Urothelium cell line (cell line): Measurements from ENCODE around the gene EMC1.
"Not testable (repeated sequence)": the region's sequence is repeated elsewhere in the genome, so short reads cannot be mapped to it uniquely, and the experiment has no call there.

Experiments
- DNase-seq: peaks from one replicate; pipeline ENCODE4 v3.0.0; 2011; ENCODE audit warnings: low spot score, mixed read lengths
- FAIRE-seq: peaks from 2 replicates; lab custom pipeline; 2011; peaks lifted over from hg19 to GRCh38; lab: Jason Lieb, UNC

Gene EMC1

GRCh38 chr1:19262047-19262446 lies 10.7 kb upstream of the EMC1 start:
- FAIRE-seq: no peak
- no peak for DNase-seq

- FAIRE-seq (no peak), DNase-seq (no peak)
These were observed 9.2 kb upstream of the EMC1 start for GRCh38 chr1:19260211-19261138.

GRCh38 chr1:19258353-19258752 lies 7.0 kb upstream of the EMC1 start:
- no peak for DNase-seq
- no peak for FAIRE-seq

- no peak for DNase-seq
- no peak for FAIRE-seq
These were observed 6.0 kb upstream of the EMC1 start for GRCh38 chr1:19257178-19257914.

GRCh38 chr1:19256301-19256700 lies 5.0 kb upstream of the EMC1 start:
- DNase-seq, FAIRE-seq: not testable (repeated sequence)

- DNase-seq: no peak
- FAIRE-seq: no peak
These were observed 4.0 kb upstream of the EMC1 start for GRCh38 chr1:19255288-19255687.

GRCh38 chr1:19254416-19254815 lies 3.1 kb upstream of the EMC1 start:
- FAIRE-seq: no peak
- no peak for DNase-seq

GRCh38 chr1:19250629-19251304 lies 557 bp downstream of the EMC1 start:
- DNase-seq: no peak
- FAIRE-seq: no peak

- FAIRE-seq (no peak), DNase-seq (peak; percentile 75)
These were observed 10.4 kb downstream of the EMC1 start for GRCh38 chr1:19240673-19241538.

GRCh38 chr1:19239876-19240275 lies 11.4 kb downstream of the EMC1 start:
- DNase-seq (no peak), FAIRE-seq (no peak)

GRCh38 chr1:19234224-19234623 lies 17.1 kb downstream of the EMC1 start:
- FAIRE-seq (no peak), DNase-seq (no peak)

- DNase-seq: no peak
- FAIRE-seq: no peak
These were observed 18.8 kb downstream of the EMC1 start for GRCh38 chr1:19232524-19232846.

- not testable (repeated sequence) for DNase-seq, FAIRE-seq
These were observed 19.4 kb downstream of the EMC1 start for GRCh38 chr1:19231736-19232523.

- FAIRE-seq (no peak), DNase-seq (no peak)
These were observed 21.4 kb downstream of the EMC1 start for GRCh38 chr1:19229828-19230325.

- no peak for DNase-seq
- FAIRE-seq: no peak
These were observed 22.1 kb downstream of the EMC1 start for GRCh38 chr1:19229229-19229628.

- no peak for DNase-seq
- FAIRE-seq: no peak
These were observed 28.1 kb downstream of the EMC1 start for GRCh38 chr1:19222979-19223824.

GRCh38 chr1:19222573-19222972 lies 28.8 kb downstream of the EMC1 start:
- no peak for DNase-seq
- no peak for FAIRE-seq

GRCh38 chr1:19220991-19221390 lies 30.3 kb downstream of the EMC1 start:
- FAIRE-seq (no peak), DNase-seq (no peak)
